CD4-positive, alpha-beta T cell (primary cell): ENCODE measurements around the gene STK40. TPM values are rescaled to one million over a fixed set of nuclear protein-coding genes. Genes with fewer than 3 reads are reported as not detected.
A peak's percentile ranks its signal among the peaks of the same experiment; 100 is the strongest.

Experiments used
- ATAC-seq: fragments of 200-7000 bp; cut with Tn5 transposase; one replicate; pipeline ENCODE4 v1.10.0; 2022; ENCODE audit warnings: mild to moderate bottlenecking; ENCODE audit not compliant: poor library complexity
- CTCF ChIA-PET: fragments of 350-600 bp; sonication (Branson Sonifier 250); formaldehyde crosslinking; loops from one replicate; lab custom pipeline; 2021; ENCODE audit warnings: antibody characterized with exemption, inconsistent platforms; lab: Charles Lee
- POLR2A ChIA-PET: fragments of 350-600 bp; sonication (Branson Sonifier 250); formaldehyde crosslinking; loops from one replicate; lab custom pipeline; 2021; ENCODE audit warnings: antibody characterized with exemption, inconsistent platforms; lab: Charles Lee
- DNase-seq, 14 experiments: peaks; one replicate each; pipeline ENCODE4 v3.0.0-alpha.2; 2013 to 2020; ENCODE audit warnings: mixed read lengths in 2 of 14
- H3K27ac ChIP-seq, 2 donors: one replicate each; pipeline versions ENCODE4 v1.5.1 to v1.7.0; 2013; ENCODE audit warnings: low read length in 2 of 2, low read depth in 1 of 2, mild to moderate bottlenecking in 1 of 2
- H3K27me3 ChIP-seq, 2 experiments: 1 replicate in 1 of 2; 2 replicates in 1 of 2; pipeline versions ENCODE4 v1.6.1 to v1.7.0; 2013; ENCODE audit warnings: low read length in 2 of 2, control low read depth in 1 of 2, mild to moderate bottlenecking in 1 of 2, moderate library complexity in 1 of 2; ENCODE audit not compliant: insufficient read depth in 2 of 2, control insufficient read depth in 1 of 2
- H3K36me3 ChIP-seq: one replicate; pipeline ENCODE4 v1.6.1; 2013; ENCODE audit warnings: low read length, control low read depth; ENCODE audit not compliant: insufficient read depth
- H3K4me1 ChIP-seq: one replicate; pipeline ENCODE4 v1.6.1; 2013; ENCODE audit warnings: low read length, control low read depth; ENCODE audit not compliant: insufficient read depth
- H3K4me3 ChIP-seq: one replicate; pipeline ENCODE4 v1.5.1; 2013; ENCODE audit warnings: mild to moderate bottlenecking, low read length, moderate library complexity
- H3K9me3 ChIP-seq, 2 experiments: 1 replicate in 1 of 2; 2 replicates in 1 of 2; pipeline versions ENCODE4 v1.6.1 to v1.7.0; 2013; ENCODE audit warnings: low read length in 2 of 2, mild to moderate bottlenecking in 2 of 2, control low read depth in 1 of 2, moderate library complexity in 1 of 2; ENCODE audit not compliant: control insufficient read depth in 1 of 2, insufficient read depth in 1 of 2
- H3K27ac Mint-ChIP-seq: one replicate; pipeline ENCODE4 v1.8.0; 2020; ENCODE audit warnings: mixed read lengths
- H3K27me3 Mint-ChIP-seq: one replicate; pipeline ENCODE4 v1.8.0; 2021; ENCODE audit warnings: mixed read lengths
- H3K36me3 Mint-ChIP-seq: one replicate; pipeline ENCODE4 v1.8.0; 2021; ENCODE audit warnings: low read depth, mixed read lengths
- H3K4me1 Mint-ChIP-seq: one replicate; pipeline ENCODE4 v1.8.0; 2021; ENCODE audit warnings: low read depth, mixed read lengths
- H3K4me3 Mint-ChIP-seq: one replicate; pipeline ENCODE4 v1.8.0; 2020; ENCODE audit warnings: mild to moderate bottlenecking, mixed read lengths
- H3K9me3 Mint-ChIP-seq: one replicate; pipeline ENCODE4 v1.8.0; 2020; ENCODE audit warnings: mixed read lengths
- intact Hi-C, 2 experiments: fragments of 100-400 bp; cut with DNase I in 1 of 2; cut with micrococcal nuclease in 1 of 2; formaldehyde crosslinking; loops; one replicate each; pipeline versions ENCODE4 v1.15.1 to v1.9.0; 2023 to 2025; cut with DNase I, micrococcal nuclease
- total RNA-seq, 174 experiments: library from RNA in 2 of 174; stranded (reverse) in 2 of 174; gene quantifications; one replicate each; pipeline ENCODE4 v1.2.3 and lab custom pipeline; 2021 to 2026
- TF ChIP-seq, protein P1 (sequence below): fragments of 200-600 bp; IDR thresholded peaks from one replicate; pipeline ENCODE4 v1.8.0; 2022; ENCODE audit warnings: antibody characterized with exemption, mild to moderate bottlenecking

Gene STK40
- total RNA-seq, 2 experiments from 2014 or later: 17.8 to 20.7 TPM

- Mint-ChIP-seq H3K9me3 (no peaks in the 10 kb centered on the region), H3K4me1 (peaks cover 51% of the 10 kb centered on the region), H3K27me3 (no peaks in the 10 kb centered on the region), H3K36me3 (peaks cover 51% of the 10 kb centered on the region), H3K27ac (peak overlapping the region; percentile 98), H3K4me3 (peak overlapping the region; percentile 89)
- Histone ChIP-seq H3K9me3 (no peaks in the 10 kb centered on the region), H3K27me3 (no peaks in the 10 kb centered on the region), H3K27ac (peak overlapping the region; percentile 90 to 91), H3K4me1 (peaks cover 47% of the 10 kb centered on the region), H3K4me3 (peak overlapping the region; percentile 59), H3K36me3 (peaks cover 23% of the 10 kb centered on the region)
- peak; percentile 53 for ATAC-seq
- ChIA-PET POLR2A (interaction anchor here (0.8 to 5.1 kb wide), 14 partner anchors 9 to 1093 kb away, joined by 3 to 58 read pairs (median 6); partner anchors contain the start of genes LSM10, MRPS15, OSCP1 and TRAPPC3), CTCF (interaction anchor here (0.6 to 2.3 kb wide), 13 partner anchors 11 to 237 kb away, joined by 3 to 18 read pairs (median 5); partner anchors contain the start of genes LSM10, SH3D21 and TRAPPC3)
- intact Hi-C loops: loop anchor here (1.0 to 5.0 kb wide), 6 partner anchors 11 to 299 kb away; partner anchors contain the start of genes LSM10 (in 2 of the 2), ADPRS (in 1 of the 2), THRAP3 (in 1 of the 2) and TRAPPC3 (in 1 of the 2)
- peak; percentile 57 to 95 (median 82) for DNase-seq
- TF ChIP-seq, protein P1, sequence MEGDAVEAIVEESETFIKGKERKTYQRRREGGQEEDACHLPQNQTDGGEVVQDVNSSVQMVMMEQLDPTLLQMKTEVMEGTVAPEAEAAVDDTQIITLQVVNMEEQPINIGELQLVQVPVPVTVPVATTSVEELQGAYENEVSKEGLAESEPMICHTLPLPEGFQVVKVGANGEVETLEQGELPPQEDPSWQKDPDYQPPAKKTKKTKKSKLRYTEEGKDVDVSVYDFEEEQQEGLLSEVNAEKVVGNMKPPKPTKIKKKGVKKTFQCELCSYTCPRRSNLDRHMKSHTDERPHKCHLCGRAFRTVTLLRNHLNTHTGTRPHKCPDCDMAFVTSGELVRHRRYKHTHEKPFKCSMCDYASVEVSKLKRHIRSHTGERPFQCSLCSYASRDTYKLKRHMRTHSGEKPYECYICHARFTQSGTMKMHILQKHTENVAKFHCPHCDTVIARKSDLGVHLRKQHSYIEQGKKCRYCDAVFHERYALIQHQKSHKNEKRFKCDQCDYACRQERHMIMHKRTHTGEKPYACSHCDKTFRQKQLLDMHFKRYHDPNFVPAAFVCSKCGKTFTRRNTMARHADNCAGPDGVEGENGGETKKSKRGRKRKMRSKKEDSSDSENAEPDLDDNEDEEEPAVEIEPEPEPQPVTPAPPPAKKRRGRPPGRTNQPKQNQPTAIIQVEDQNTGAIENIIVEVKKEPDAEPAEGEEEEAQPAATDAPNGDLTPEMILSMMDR: no peak
Measured at GRCh38 chr1:36386265-36387140, 779 bp upstream of the STK40 start.

- peaks cover 10% of the 10 kb centered on the region for H3K36me3 ChIP-seq
- POLR2A ChIA-PET: interaction anchor here (0.7 to 5.1 kb wide), 13 partner anchors 12 to 236 kb away, joined by 3 to 58 read pairs (median 7); partner anchors contain the start of genes LSM10, SH3D21, THRAP3 and TRAPPC3
- Mint-ChIP-seq H3K27me3 (no peaks in the 10 kb centered on the region), H3K36me3 (peaks cover 36% of the 10 kb centered on the region), H3K4me1 (peaks cover 68% of the 10 kb centered on the region), H3K27ac (peak overlapping the region; percentile 98), H3K4me3 (peak overlapping the region; percentile 89), H3K9me3 (no peaks in the 10 kb centered on the region)
- peak overlapping the region; percentile 72 for H3K4me3 ChIP-seq
- H3K4me1 ChIP-seq: peaks cover 65% of the 10 kb centered on the region
- intact Hi-C loops: loop anchor here (2.0 to 5.0 kb wide), 7 partner anchors 16 to 297 kb away; partner anchors contain the start of genes ADPRS (in 1 of the 2), SH3D21 (in 1 of the 2), THRAP3 (in 1 of the 2) and TRAPPC3 (in 1 of the 2)
- H3K27me3 ChIP-seq: no peaks in the 10 kb centered on the region
- H3K27ac ChIP-seq: peak overlapping the region; percentile 92
- ATAC-seq (peak; percentile 10), DNase-seq (peak in 11 of 14 experiments; percentile 10 to 79 (median 41))
- TF ChIP-seq, protein P1: no peak
- no peaks in the 10 kb centered on the region for H3K9me3 ChIP-seq
- CTCF ChIA-PET: interaction anchor here (1.3 to 1.4 kb wide), 2 partner anchors 13 to 16 kb away, joined by 3 to 5 read pairs; partner anchors contain the start of gene LSM10
Measured at GRCh38 chr1:36384542-36385409, 948 bp downstream of the STK40 start.
